NT2/D1 (cell line): ENCODE results near the gene CD34.

ENCODE experiments used
- DNase-seq: peaks from one replicate; pipeline ENCODE4 v3.0.0-alpha.2; 2011; ENCODE audit warnings: low read depth, low spot score
- H3K27me3 ChIP-seq: 2 replicates; pipeline ENCODE4 v1.6.0; 2011; ENCODE audit warnings: mild to moderate bottlenecking; ENCODE audit not compliant: insufficient read length, insufficient read depth
- H3K36me3 ChIP-seq: 2 replicates; pipeline ENCODE4 v1.6.1; 2011; ENCODE audit warnings: mild to moderate bottlenecking, low read length, mixed read lengths; ENCODE audit not compliant: insufficient read depth, insufficient read length
- H3K4me1 ChIP-seq: 2 replicates; pipeline ENCODE4 v1.5.1; 2011; ENCODE audit not compliant: insufficient read depth, insufficient read length
- H3K4me3 ChIP-seq: 2 replicates; pipeline ENCODE4 v1.5.1; 2011; ENCODE audit warnings: low read depth; ENCODE audit not compliant: insufficient read length
- H3K9ac ChIP-seq: 2 replicates; pipeline ENCODE4 v1.6.0; 2011; ENCODE audit warnings: low read depth; ENCODE audit not compliant: insufficient read length
- H3K9me3 ChIP-seq: 2 replicates; pipeline ENCODE4 v1.5.1; 2011; ENCODE audit warnings: mild to moderate bottlenecking, low read length; ENCODE audit not compliant: insufficient read depth
- SUZ12 ChIP-seq: IDR thresholded peaks from 2 replicates; pipeline ENCODE4 v1.6.1; 2011; ENCODE audit not compliant: insufficient read length, insufficient read depth; ENCODE audit errors: extremely low read depth
- YY1 ChIP-seq: IDR thresholded peaks from 2 replicates; pipeline ENCODE4 v1.6.1; 2011; ENCODE audit not compliant: insufficient read length, insufficient read depth
- ZNF274 ChIP-seq: IDR thresholded peaks from 2 replicates; pipeline ENCODE4 v1.6.1; 2011; ENCODE audit warnings: mild to moderate bottlenecking, low read depth, low read length

CD34 gene

DNA sequence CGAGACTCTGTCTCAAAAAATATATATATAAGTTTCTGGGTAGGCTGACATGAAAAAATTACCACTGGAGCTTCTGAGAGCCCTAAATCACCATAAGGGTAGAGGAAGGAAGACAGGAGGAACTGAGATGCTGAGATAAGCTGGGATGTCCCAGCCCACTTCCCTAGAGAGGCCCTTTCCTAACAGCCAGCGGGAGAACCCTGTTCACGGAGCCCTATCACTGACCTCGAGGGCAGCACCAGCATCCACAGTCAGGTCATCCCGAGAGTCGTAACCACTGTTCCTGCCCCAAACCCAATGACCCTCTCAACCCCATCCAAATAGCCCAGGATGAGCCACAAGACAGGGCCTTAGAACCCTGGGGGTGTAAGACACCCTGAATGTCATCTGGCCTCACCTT is 77.5 kb downstream of the CD34 start:
- Histone ChIP-seq H3K27me3 (no peaks in the 10 kb centered on the region), H3K9me3 (no peaks in the 10 kb centered on the region), H3K36me3 (no peaks in the 10 kb centered on the region), H3K4me3 (no peak overlapping the region), H3K4me1 (no peaks in the 10 kb centered on the region), H3K9ac (no peak overlapping the region)
- no peak for TF ChIP-seq ZNF274
- TF ChIP-seq YY1: no peak
- TF ChIP-seq SUZ12: no peak
- DNase-seq: no peak

DNA sequence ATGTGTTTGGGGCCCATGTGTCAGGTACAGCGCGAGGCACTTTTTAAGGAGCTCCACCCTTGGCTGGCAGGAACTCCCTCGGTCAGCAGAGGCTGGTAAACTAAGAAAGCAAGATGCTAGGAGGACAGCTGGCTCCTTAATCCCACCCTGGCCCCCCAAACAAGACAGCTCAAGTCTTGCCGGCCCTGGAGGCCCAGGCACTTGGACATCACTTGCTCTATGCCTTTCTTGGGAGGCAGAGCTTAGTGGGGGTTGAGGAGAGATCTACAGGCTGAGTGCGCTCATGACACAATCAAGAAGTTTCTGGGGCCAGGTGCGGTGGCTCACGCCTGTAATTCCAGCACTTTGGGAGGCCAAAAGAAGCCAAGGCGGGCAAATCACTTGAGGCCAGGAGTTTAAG is 78.1 kb downstream of the CD34 start:
- Histone ChIP-seq H3K36me3 (no peaks in the 10 kb centered on the region), H3K27me3 (no peaks in the 10 kb centered on the region), H3K4me1 (no peaks in the 10 kb centered on the region), H3K9ac (no peak overlapping the region), H3K4me3 (no peak overlapping the region), H3K9me3 (no peaks in the 10 kb centered on the region)
- no peak for DNase-seq
- no peak for TF ChIP-seq SUZ12
- TF ChIP-seq YY1: no peak
- TF ChIP-seq ZNF274: no peak

DNA sequence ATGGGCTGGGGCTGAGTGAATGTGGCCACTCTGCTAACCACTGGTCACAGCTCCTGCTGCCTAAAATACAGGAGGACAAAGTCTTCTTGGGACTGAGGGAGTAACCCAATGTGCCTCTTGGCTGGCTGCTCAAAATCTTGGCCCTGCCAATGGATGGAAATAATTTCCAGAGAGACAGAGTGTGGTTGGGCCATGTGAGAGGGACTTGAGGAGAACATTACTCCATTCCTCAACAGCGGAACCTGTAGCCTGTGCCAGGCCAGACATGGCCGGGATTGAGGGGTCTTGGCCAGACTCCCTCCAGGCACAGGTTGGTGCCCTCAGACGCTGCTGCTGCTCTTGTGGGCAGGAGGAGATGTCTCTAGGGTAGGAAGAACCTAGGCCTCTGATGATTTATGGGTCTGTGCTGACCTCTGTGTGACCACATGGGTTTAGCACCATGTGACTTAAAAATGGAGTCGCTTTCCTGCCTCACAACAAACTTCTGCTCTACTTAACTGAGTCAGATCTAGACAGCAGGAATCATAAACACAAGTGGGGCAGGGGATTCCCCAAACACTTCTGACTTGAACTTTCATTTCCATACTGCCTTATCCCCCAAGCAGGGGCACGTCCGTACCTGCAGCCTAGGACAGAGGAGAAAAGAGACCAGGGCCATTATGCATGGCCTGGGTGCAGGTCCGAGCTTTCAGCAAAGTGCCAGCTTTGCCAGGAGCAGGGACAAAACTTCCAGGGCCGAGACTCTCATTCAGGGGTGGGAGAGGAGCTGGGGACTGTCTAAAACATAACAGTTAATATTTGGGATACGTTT is 79.2 kb downstream of the CD34 start:
- no peaks in the 10 kb centered on the region for H3K4me1 ChIP-seq
- DNase-seq: no peak

More for the DNA sequence above, 79.2 kb downstream of the CD34 start:
- Histone ChIP-seq H3K27me3 (no peaks in the 10 kb centered on the region), H3K4me3 (no peak overlapping the region), H3K9ac (no peak overlapping the region), H3K36me3 (no peaks in the 10 kb centered on the region), H3K9me3 (no peaks in the 10 kb centered on the region)
- TF ChIP-seq YY1 (no peak), SUZ12 (no peak), ZNF274 (no peak)
